K562 (cell line): ENCODE data around the gene SEMA6D. TPM values are rescaled to one million over a fixed set of nuclear protein-coding genes. Genes with fewer than 3 reads are reported as not detected.

Experiments
- ATAC-seq: fragments of 200-7000 bp; cut with Tn5 transposase; 3 replicates; pipeline ENCODE4 v1.9.1; 2020; ENCODE audit warnings: moderate library complexity
- BruUV-seq: library from RNA; stranded (reverse); fragments of 400-500 nt; replicated peaks from 2 replicates; lab custom pipeline; 2021; lab: Mats Ljungman, UMichigan
- CTCF ChIA-PET: fragments of 300-600 bp; formaldehyde crosslinking; extraction: SDS; loops from one replicate; lab custom pipeline; 2021; ENCODE audit warnings: low intra/inter-chr PET ratio; lab: Yijun Ruan, JAX
- POLR2A ChIA-PET: fragments of 300-600, 350-650 bp; sonication (Branson Sonifier 250); formaldehyde crosslinking; extraction: SDS; loops from one replicate; lab custom pipeline; 2021; ENCODE audit warnings: antibody characterized with exemption, inconsistent platforms; lab: Yijun Ruan, JAX
- DNase-seq, 4 experiments: peaks; one replicate each; pipeline versions ENCODE4 v3.0.0 to v3.0.0-alpha.2; 2011 to 2018; ENCODE audit warnings: low spot score in 3 of 4, mixed read lengths in 3 of 4; ENCODE audit errors: extremely low read depth in 1 of 4
- FAIRE-seq: peaks from 2 replicates; lab custom pipeline; 2011; peaks lifted over from hg19 to GRCh38; lab: Jason Lieb, UNC
- H2AFZ ChIP-seq: 2 replicates; pipeline ENCODE4 v1.6.0; 2011; ENCODE audit warnings: low read depth, low read length, control low read depth, inconsistent platforms
- H3K27ac ChIP-seq: fragments of 200-600 bp; 3 replicates; pipeline ENCODE4 v1.8.0; 2011; ENCODE audit warnings: low read depth, mild to moderate bottlenecking, control low read depth, inconsistent platforms, low read length, moderate library complexity, mixed read lengths; ENCODE audit errors: extremely low read depth
- H3K27me3 ChIP-seq, 2 experiments: fragments of 300-600 bp in 1 of 2; 2 replicates in 1 of 2; 3 replicates in 1 of 2; pipeline versions ENCODE4 v1.6.0 to v1.8.0; 2011; ENCODE audit warnings: inconsistent platforms in 2 of 2, low read length in 2 of 2, mild to moderate bottlenecking in 1 of 2, mixed read lengths in 1 of 2, moderate library complexity in 1 of 2; ENCODE audit not compliant: control insufficient read depth in 2 of 2, insufficient read depth in 2 of 2
- H3K36me3 ChIP-seq: fragments of 300-600 bp; 3 replicates; pipeline ENCODE4 v1.8.0; 2011; ENCODE audit warnings: mild to moderate bottlenecking, low read length, inconsistent platforms; ENCODE audit not compliant: control insufficient read depth, insufficient read depth
- H3K4me1 ChIP-seq, 2 experiments: fragments of 200-600 bp in 1 of 2; replicated peaks in 1 of 2; 2 replicates in 1 of 2; 3 replicates in 1 of 2; pipeline versions ENCODE4 v1.5.1 to v1.8.0; 2011; ENCODE audit warnings: inconsistent platforms in 2 of 2, low read length in 2 of 2, mild to moderate bottlenecking in 1 of 2, mixed read lengths in 1 of 2, moderate library complexity in 1 of 2; ENCODE audit not compliant: control insufficient read depth in 2 of 2, insufficient read depth in 2 of 2
- H3K4me2 ChIP-seq: 2 replicates; pipeline ENCODE4 v1.6.1; 2011; ENCODE audit warnings: low read length, control low read depth, inconsistent platforms, mixed read lengths; ENCODE audit not compliant: insufficient read depth
- H3K4me3 ChIP-seq: fragments of 200-600 bp; sonication (generic), shearing (Covaris generic); 2 replicates; pipeline ENCODE4 v1.5.1; 2016; ENCODE audit warnings: control low read depth, inconsistent platforms
- H3K79me2 ChIP-seq: fragments of 200-600 bp; 3 replicates; pipeline ENCODE4 v1.8.0; 2011; ENCODE audit warnings: low read length, inconsistent platforms; ENCODE audit not compliant: control insufficient read depth, insufficient read depth
- H3K9ac ChIP-seq, 2 experiments: 2 replicates each; pipeline versions ENCODE4 v1.6.0 to v1.6.1; 2011; ENCODE audit warnings: low read depth in 2 of 2, low read length in 2 of 2, control low read depth in 1 of 2, inconsistent platforms in 1 of 2, mild to moderate bottlenecking in 1 of 2, mixed read lengths in 1 of 2; ENCODE audit not compliant: insufficient read depth in 1 of 2
- H3K9me1 ChIP-seq: one replicate; pipeline ENCODE4 v1.6.0; 2011; ENCODE audit warnings: inconsistent platforms, mild to moderate bottlenecking, low read length, moderate library complexity; ENCODE audit not compliant: control insufficient read depth, insufficient read depth
- H3K9me3 ChIP-seq: replicated peaks from 2 replicates; pipeline ENCODE4 v1.5.1; 2011; ENCODE audit warnings: low read depth, low read length, inconsistent platforms; ENCODE audit not compliant: control insufficient read depth, insufficient read depth
- H4K20me1 ChIP-seq: replicated peaks from 2 replicates; pipeline ENCODE4 v1.6.1; 2011; ENCODE audit warnings: low read length, inconsistent platforms, mixed read lengths; ENCODE audit not compliant: control insufficient read depth, insufficient read depth
- CEBPB ChIP-seq: fragments of 450-650 bp; IDR thresholded peaks from 2 replicates; pipeline ENCODE4 v1.6.1; 2016; ENCODE audit warnings: missing genetic modification characterization, missing compliant biosample characterization
- DIDO1 ChIP-seq: fragments of 450-650 bp; IDR thresholded peaks from 2 replicates; pipeline ENCODE4 v1.6.1; 2016; ENCODE audit warnings: low read depth, missing biosample characterization, missing genetic modification characterization
- MCM3 ChIP-seq: fragments of 450-650 bp; IDR thresholded peaks from 2 replicates; pipeline ENCODE4 v1.6.1; 2016
- PURB ChIP-seq: sonication (generic); formaldehyde crosslinking; IDR thresholded peaks from 2 replicates; pipeline ENCODE4 v1.9.0; 2021; ENCODE audit warnings: low read depth, mild to moderate bottlenecking, missing genetic modification reagents
- SIN3B ChIP-seq: fragments of 450-650 bp; IDR thresholded peaks from 2 replicates; pipeline ENCODE4 v1.6.1; 2017; ENCODE audit warnings: low read depth, mild to moderate bottlenecking, moderate library complexity
- SRSF9 ChIP-seq: fragments of 200-400 bp; formaldehyde crosslinking; IDR thresholded peaks from 2 replicates; pipeline ENCODE4 v1.6.1; 2017; ENCODE audit warnings: low read depth, low read length, borderline replicate concordance
- TBP ChIP-seq: optimal IDR thresholded peaks from 2 replicates; pipeline ENCODE3; 2011; ENCODE audit warnings: low read depth, low read length, improper control_type of control experiment
- ZNF197 ChIP-seq: fragments of 200-800 bp; sonication (Bioruptor generic); IDR thresholded peaks from 2 replicates; pipeline ENCODE4 v1.6.1; 2016; ENCODE audit warnings: low read depth, missing genetic modification characterization, missing compliant biosample characterization
- ZNF384 ChIP-seq: IDR thresholded peaks from 2 replicates; pipeline ENCODE4 v1.6.1; 2012; ENCODE audit warnings: low read depth, low read length, improper control_type of control experiment
- WGBS: fragments of 100-300 bp; shearing (Covaris generic); methylation state at CpG from one replicate; pipeline ENCODE4 v1.1.6; 2016; ENCODE audit warnings: low coverage, mixed read lengths; ENCODE audit not compliant: insufficient coverage; ENCODE audit errors: missing lambda C conversion rate; 5-methylcytosine and 5-hydroxymethylcytosine counted together
- in situ Hi-C: fragments of 300-500 bp; cut with MboI; formaldehyde crosslinking; loops from 4 replicates; pipeline ENCODE4 v1.15.0; 2018; ENCODE audit warnings: inconsistent platforms, mixed read lengths
- intact Hi-C: fragments of 100-400 bp; cut with micrococcal nuclease; formaldehyde crosslinking; loops from 2 replicates; pipeline ENCODE4 v1.14.2; 2022
- polyA plus RNA-seq, 8 experiments: library from polyadenylated mRNA; depleted of rRNA in 4 of 8; stranded (reverse) in 5 of 8; unstranded in 3 of 8; fragments of >200 nt; fragmentation: Nextera tagmentation in 2 of 8; fragmentation: Illumina TruSeq in 1 of 8; extraction: Ambion mirVana in 2 of 8; extraction: Trizol in 1 of 8; gene quantifications; 2 replicates each; pipeline versions ENCODE4 v1.2.1 to v1.2.3, GENCODE V29; 2011 to 2014; ENCODE audit warnings: inconsistent platforms in 1 of 8, missing spikeins in 1 of 8
- total RNA-seq, 7 experiments: library from RNA; depleted of rRNA in 6 of 7; stranded (reverse); fragments of >200 nt in 6 of 7; fragmentation: Illumina TruSeq in 2 of 7; extraction: Trizol in 2 of 7; gene quantifications; 2 replicates each; pipeline versions ENCODE4 v1.2.1 to v1.2.3, GENCODE V29; 2011 to 2021; ENCODE audit warnings: low replicate concordance in 1 of 7
- TF ChIP-seq, protein P1 (sequence below): fragments of 250-450 bp; sonication (Bioruptor Pico); IDR thresholded peaks from 2 replicates; pipeline ENCODE4 v1.8.0; 2021; ENCODE audit warnings: mild to moderate bottlenecking, moderate library complexity
- TF ChIP-seq, protein P2 (sequence below): sonication (generic); formaldehyde crosslinking; IDR thresholded peaks from 2 replicates; pipeline ENCODE4 v1.8.1; 2023; ENCODE audit warnings: mild to moderate bottlenecking, missing genetic modification reagents
- TF ChIP-seq, protein P3 (sequence below): sonication (generic); formaldehyde crosslinking; IDR thresholded peaks from 2 replicates; pipeline ENCODE4 v1.9.0; 2022; ENCODE audit warnings: mild to moderate bottlenecking, missing genetic modification reagents

The SEMA6D gene
- total and polyA plus RNA-seq, 9 of the 15 experiments (the other 6 are each of a cell fraction or from before 2014, with no cell fraction given): not detected

DNA sequence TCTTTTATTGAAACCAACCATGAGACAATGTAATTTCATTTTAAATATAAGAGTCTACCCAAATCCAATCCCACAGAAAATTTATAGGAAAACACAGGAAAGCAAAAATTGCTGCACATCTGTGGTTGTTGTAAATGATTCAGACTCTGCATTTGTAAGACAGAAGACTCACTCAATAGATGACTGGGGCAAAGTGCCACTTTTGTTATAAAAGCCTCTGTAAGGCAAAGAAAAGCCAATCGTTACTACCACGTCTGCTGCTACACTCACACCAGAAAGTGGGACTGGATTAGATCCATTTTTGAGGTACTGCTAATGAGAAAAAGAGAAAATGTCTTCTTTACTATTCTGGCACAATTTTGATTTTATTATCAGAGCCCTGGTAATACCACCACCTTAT lies 74.9 kb downstream of the SEMA6D start:
- H3K4me2 ChIP-seq: no peak overlapping the region
- no peak for DNase-seq
- TF ChIP-seq SRSF9 (no peak), MCM3 (no peak), TBP (no peak), CEBPB (tag) (no peak), SIN3B (no peak)
- no peak for FAIRE-seq
- H3K9ac ChIP-seq: no peak overlapping the region
- H3K36me3 ChIP-seq: no peaks in the 10 kb centered on the region
- CTCF ChIA-PET: no interaction called here
- H3K27ac ChIP-seq: no peak overlapping the region
- in situ Hi-C loops: no loop called here
- no peak overlapping the region for H3K4me3 ChIP-seq
- no peaks in the 10 kb centered on the region for H3K9me3 ChIP-seq
- H2AFZ ChIP-seq: no peak overlapping the region
- H3K4me1 ChIP-seq: no peaks in the 10 kb centered on the region
- intact Hi-C loops: no loop called here
- no peaks in the 10 kb centered on the region for H3K9me1 ChIP-seq
- POLR2A ChIA-PET: no interaction called here
- no peaks in the 10 kb centered on the region for H4K20me1 ChIP-seq
- no peak for ATAC-seq
- no TSS peak for BruUV-seq
- 3% methylated on average over 2 of the region's 2 CpGs for WGBS
- no peaks in the 10 kb centered on the region for H3K27me3 ChIP-seq
- no peaks in the 10 kb centered on the region for H3K79me2 ChIP-seq

DNA sequence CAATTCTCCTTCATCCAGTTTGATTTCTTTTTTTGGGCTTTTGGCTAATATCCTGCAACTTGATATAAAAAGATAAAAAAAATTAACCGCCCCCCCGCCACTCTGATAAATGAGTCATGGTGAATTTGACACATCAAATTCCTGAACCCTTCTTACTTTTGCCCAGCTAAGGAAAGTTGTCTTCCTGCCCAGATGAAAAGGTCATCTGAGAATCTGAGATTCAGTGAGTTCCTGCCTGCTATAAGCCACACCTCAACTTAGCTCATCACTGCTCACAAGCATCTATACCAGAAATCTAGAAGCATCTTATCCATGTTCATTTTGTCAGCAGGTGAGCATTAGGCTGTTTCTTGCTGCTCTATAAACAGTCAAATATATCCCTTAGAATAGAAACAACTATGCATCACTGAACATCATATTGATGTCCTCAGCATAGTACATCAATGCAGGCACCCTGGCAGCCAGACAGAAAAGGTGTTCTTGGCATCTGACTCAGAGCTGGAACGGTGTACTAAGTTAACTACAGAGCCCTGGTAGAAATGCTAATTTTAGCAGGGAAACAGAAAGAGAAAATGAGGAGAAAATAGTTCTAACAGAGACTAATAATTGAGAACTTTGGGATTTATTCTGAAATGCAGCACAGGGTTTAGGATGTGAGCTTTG lies 77.1 kb downstream of the SEMA6D start:
- Histone ChIP-seq H3K9ac (no peak overlapping the region), H3K9me3 (no peaks in the 10 kb centered on the region), H3K4me2 (no peak overlapping the region), H3K27ac (no peak overlapping the region), H3K4me1 (no peaks in the 10 kb centered on the region), H2AFZ (no peak overlapping the region), H3K36me3 (no peaks in the 10 kb centered on the region), H3K4me3 (no peak overlapping the region), H3K79me2 (no peaks in the 10 kb centered on the region), H4K20me1 (no peaks in the 10 kb centered on the region), H3K27me3 (no peaks in the 10 kb centered on the region), H3K9me1 (no peaks in the 10 kb centered on the region)
- BruUV-seq: no TSS peak
- FAIRE-seq (no peak), DNase-seq (no peak), ATAC-seq (no peak)
- intact Hi-C loops: no loop called here
- ChIA-PET POLR2A (no interaction called here), CTCF (no interaction called here)
- 0% methylated on average over 3 of the region's 3 CpGs for WGBS
- in situ Hi-C loops: no loop called here
- TF ChIP-seq ZNF384 (no peak), ZNF197 (no peak), PURB (CRISPR knock-in tag) (no peak), DIDO1 (tag) (no peak)
- TF ChIP-seq, protein P1, sequence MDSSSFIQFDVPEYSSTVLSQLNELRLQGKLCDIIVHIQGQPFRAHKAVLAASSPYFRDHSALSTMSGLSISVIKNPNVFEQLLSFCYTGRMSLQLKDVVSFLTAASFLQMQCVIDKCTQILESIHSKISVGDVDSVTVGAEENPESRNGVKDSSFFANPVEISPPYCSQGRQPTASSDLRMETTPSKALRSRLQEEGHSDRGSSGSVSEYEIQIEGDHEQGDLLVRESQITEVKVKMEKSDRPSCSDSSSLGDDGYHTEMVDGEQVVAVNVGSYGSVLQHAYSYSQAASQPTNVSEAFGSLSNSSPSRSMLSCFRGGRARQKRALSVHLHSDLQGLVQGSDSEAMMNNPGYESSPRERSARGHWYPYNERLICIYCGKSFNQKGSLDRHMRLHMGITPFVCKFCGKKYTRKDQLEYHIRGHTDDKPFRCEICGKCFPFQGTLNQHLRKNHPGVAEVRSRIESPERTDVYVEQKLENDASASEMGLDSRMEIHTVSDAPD (CRISPR knock-in tag): no peak
- TF ChIP-seq, protein P2, sequence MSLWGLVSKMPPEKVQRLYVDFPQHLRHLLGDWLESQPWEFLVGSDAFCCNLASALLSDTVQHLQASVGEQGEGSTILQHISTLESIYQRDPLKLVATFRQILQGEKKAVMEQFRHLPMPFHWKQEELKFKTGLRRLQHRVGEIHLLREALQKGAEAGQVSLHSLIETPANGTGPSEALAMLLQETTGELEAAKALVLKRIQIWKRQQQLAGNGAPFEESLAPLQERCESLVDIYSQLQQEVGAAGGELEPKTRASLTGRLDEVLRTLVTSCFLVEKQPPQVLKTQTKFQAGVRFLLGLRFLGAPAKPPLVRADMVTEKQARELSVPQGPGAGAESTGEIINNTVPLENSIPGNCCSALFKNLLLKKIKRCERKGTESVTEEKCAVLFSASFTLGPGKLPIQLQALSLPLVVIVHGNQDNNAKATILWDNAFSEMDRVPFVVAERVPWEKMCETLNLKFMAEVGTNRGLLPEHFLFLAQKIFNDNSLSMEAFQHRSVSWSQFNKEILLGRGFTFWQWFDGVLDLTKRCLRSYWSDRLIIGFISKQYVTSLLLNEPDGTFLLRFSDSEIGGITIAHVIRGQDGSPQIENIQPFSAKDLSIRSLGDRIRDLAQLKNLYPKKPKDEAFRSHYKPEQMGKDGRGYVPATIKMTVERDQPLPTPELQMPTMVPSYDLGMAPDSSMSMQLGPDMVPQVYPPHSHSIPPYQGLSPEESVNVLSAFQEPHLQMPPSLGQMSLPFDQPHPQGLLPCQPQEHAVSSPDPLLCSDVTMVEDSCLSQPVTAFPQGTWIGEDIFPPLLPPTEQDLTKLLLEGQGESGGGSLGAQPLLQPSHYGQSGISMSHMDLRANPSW: no peak
- TF ChIP-seq, protein P3, sequence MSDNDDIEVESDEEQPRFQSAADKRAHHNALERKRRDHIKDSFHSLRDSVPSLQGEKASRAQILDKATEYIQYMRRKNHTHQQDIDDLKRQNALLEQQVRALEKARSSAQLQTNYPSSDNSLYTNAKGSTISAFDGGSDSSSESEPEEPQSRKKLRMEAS (CRISPR knock-in tag): no peak
